ENCODE measurements around the gene GPR137.

- TF ChIP-seq TAF1 (IDR thresholded peaks at IDR 0.05; ENCODE audit: low read depth) (no peak), CREB1 (IDR thresholded peaks at IDR 0.05; ENCODE audit: low read depth) (no peak), EP300 (IDR thresholded peaks at IDR 0.05; ENCODE audit: borderline replicate concordance) (no peak), EGR1 (IDR thresholded peaks at IDR 0.05) (no peak), REST (IDR thresholded peaks at IDR 0.05; ENCODE audit: low read depth) (no peak), YY1 (IDR thresholded peaks at IDR 0.05; ENCODE audit: low read depth) (no peak), RAD21 (IDR thresholded peaks at IDR 0.05; ENCODE audit: low read depth) (no peak), ZBTB7A (IDR thresholded peaks at IDR 0.05; ENCODE audit: low read depth) (no peak), CEBPB (IDR thresholded peaks at IDR 0.05) (no peak), FOXM1 (IDR thresholded peaks at IDR 0.05; ENCODE audit: borderline replicate concordance, low read depth) (no peak), NFIC (IDR thresholded peaks at IDR 0.05) (no peak)
These were observed 32.2 kb upstream of the GPR137 start for GRCh38 chr11:64253481-64253880.
